Tibial artery (tissue), 4 donors: ENCODE measurements around the gene CELF1.

Source experiments
- DNase-seq, 2 donors: peaks; one replicate each; pipeline ENCODE4 v3.0.0-alpha.2; 2019
- H3K27ac ChIP-seq, 2 donors: fragments of 200-600 bp; sonication (generic) in 1 of 2; 1 replicate in 1 of 2; 2 replicates in 1 of 2; pipeline ENCODE4 v1.5.1; 2018 to 2019; ENCODE audit warnings: mild to moderate bottlenecking in 1 of 2
- H3K27me3 ChIP-seq, 2 donors: fragments of 200-600 bp; sonication (generic) in 1 of 2; one replicate each; pipeline versions ENCODE4 v1.5.1 to v1.6.0; 2016 to 2019
- H3K36me3 ChIP-seq, 3 donors: fragments of 200-600 bp; sonication (generic) in 2 of 3; one replicate each; pipeline ENCODE4 v1.5.1; 2016 to 2019; ENCODE audit warnings: mild to moderate bottlenecking in 2 of 3
- H3K4me1 ChIP-seq, 4 donors: fragments of 200-600 bp; sonication (generic) in 2 of 4; 1 replicate in 3 of 4; 2 replicates in 1 of 4; pipeline ENCODE4 v1.5.1; 2016 to 2019
- H3K4me3 ChIP-seq, 2 donors: fragments of 200-600 bp; sonication (generic) in 1 of 2; 1 replicate in 1 of 2; 2 replicates in 1 of 2; pipeline ENCODE4 v1.5.1; 2018 to 2019; ENCODE audit warnings: mild to moderate bottlenecking in 2 of 2
- H3K9me3 ChIP-seq, 3 donors: fragments of 200-600 bp; sonication (generic) in 1 of 3; one replicate each; pipeline ENCODE4 v1.5.1; 2016 to 2019
- CTCF ChIP-seq, 2 experiments: fragments of 200-600 bp in 1 of 2; fragments of 450-650 bp in 1 of 2; IDR thresholded peaks; one replicate each; pipeline ENCODE4 v1.5.1; 2017 to 2019; ENCODE audit warnings: antibody characterized with exemption in 2 of 2, mild to moderate bottlenecking in 1 of 2, moderate library complexity in 1 of 2
- intact Hi-C: fragments of 100-400 bp; cut with DNase I; formaldehyde crosslinking; loops from one replicate; pipeline ENCODE4 v1.15.0; 2023; ENCODE audit warnings: low total_unique reads

CELF1 gene

DNA sequence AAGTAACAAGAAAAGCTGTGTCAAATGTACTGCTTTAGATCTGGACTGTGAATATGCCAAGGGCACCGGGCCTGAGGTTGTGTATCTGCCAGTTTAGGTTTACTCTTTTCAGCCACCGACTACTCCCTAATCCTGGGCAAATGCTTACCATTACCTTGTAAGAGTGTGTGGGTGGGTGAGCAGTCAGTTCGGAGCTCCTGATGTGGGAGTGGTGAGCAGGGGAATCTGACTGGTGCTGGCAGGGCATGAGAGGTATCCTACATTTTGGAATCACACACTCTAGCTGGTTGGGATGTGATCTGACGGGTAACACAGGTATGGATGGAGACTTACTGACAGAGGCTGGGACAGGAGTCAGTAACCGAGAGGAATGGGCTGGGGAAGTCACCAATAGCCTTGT is 30.9 kb upstream of the CELF1 start:
- H3K36me3 ChIP-seq: peaks cover 33 to 53% (median 45%) of the 10 kb centered on the region in 3 donors
- H3K4me1 ChIP-seq: peaks cover 0 to 14% (median 9%) of the 10 kb centered on the region in 4 donors
- H3K27ac ChIP-seq: no peak overlapping the region
- H3K27me3 ChIP-seq: peaks cover 0 to under 1% of the 10 kb centered on the region in 2 donors
- intact Hi-C loops: no loop called here
- no peak for DNase-seq
- no peak for TF ChIP-seq CTCF (IDR thresholded peaks at IDR 0.05)
- no peaks in the 10 kb centered on the region for H3K9me3 ChIP-seq
- H3K4me3 ChIP-seq: no peak overlapping the region

DNA sequence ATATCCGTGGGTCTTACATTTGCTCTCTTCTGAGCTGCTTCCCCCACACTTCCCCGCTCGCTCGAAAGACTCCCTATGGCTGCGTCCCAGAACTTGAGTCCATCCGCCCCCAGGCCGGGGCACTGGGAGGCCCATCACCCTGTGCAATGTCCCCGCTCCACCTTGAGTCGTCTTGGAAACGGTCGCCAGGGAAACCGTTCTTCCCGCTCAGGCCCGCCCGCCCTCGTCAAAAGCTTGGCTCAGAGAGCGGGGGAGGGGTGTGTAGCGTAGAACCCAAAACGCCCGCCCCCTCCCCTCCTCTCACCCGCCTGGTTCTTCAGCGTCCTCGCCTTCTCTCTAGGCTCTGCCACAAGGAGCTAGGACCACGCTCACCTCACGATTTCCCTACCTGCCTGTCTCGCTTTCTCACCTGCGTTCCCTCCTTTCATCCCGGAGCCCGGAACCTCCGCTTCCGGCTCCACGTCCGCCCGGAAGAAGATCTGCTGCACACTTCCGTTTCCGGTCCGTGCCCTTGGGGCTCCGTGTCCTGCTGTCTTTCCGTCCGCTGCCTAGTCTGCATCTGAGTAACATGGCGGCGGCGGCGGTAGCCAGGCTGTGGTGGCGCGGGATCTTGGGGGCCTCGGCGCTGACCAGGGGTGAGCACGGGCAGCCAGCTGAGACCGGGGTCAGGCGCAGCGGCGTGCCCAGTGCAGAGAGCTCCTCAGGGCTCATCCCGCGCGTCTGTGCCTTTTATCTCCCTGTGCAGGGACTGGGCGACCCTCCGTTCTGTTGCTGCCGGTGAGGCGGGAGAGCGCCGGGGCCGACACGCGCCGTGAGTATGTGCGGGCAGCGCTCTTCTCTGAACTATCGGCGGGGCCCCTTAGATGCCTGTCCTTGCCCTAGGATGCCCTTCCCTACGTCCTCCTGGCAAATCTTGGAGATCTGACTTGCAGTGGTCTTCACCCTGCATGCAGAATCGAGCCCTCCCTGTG is 25.9 kb upstream of the CELF1 start, which contains the start of the genes KBTBD4 and NDUFS3:
Gene KBTBD4 (minus strand): TSS at position 447 of the 971 bp plus-strand sequence. CDS start 19 bp downstream, at position 428.
Gene NDUFS3 (plus strand): TSS at position 551 of the 971 bp plus-strand sequence. CDS start 18 bp downstream, at position 569.
- Histone ChIP-seq H3K9me3 (no peaks in the 10 kb centered on the region), H3K27ac (peak within 1 kb of the TSS; percentile 79 to 88), H3K36me3 (peaks cover 40 to 60% (median 52%) of the 10 kb centered on the region in 3 donors), H3K27me3 (no peaks in the 10 kb centered on the region), H3K4me1 (peaks cover 0 to 33% (median 21%) of the 10 kb centered on the region in 4 donors), H3K4me3 (peak within 1 kb of the TSS; percentile 83 to 100)
- intact Hi-C loops: loop anchor here (5.0 to 10.0 kb wide), 2 partner anchors 164 to 188 kb away; partner anchors contain the start of gene FNBP4
- peak; percentile 89 to 91 for DNase-seq
- no peak for TF ChIP-seq CTCF (IDR thresholded peaks at IDR 0.05)

DNA sequence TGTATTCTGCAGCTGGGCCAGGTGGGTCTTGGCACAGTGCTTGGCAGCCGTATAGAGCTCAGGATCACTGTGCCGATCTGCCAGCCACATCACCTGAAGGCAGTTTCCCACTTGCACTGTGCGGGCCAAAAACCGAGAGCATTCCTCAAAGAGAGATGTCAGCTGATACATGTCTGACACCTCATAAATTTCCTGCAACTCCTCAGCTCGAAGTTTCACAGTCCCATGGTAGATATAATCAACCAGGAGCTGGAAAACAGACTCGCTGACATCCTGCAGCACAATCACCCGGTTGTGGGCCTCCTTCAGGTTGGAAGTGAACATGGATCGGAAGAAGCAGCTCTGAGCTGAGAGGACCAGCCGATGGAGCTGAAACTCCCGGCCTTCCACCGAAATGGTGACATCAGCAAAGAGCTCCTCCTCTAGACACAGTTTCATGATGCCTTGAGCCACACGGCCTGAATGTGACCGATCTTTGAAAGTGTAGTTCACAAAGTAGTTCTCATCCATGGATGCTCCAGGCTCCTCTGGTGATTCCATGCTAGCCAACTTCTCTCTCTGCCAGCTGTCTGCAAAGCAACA is 24.6 kb upstream of the CELF1 start:
- peak overlapping the region; percentile 79 to 88 for H3K27ac ChIP-seq
- no peaks in the 10 kb centered on the region for H3K9me3 ChIP-seq
- peaks cover 0 to 33% (median 21%) of the 10 kb centered on the region in 4 donors for H3K4me1 ChIP-seq
- H3K27me3 ChIP-seq: no peaks in the 10 kb centered on the region
- no peak for DNase-seq
- TF ChIP-seq CTCF (IDR thresholded peaks at IDR 0.05): no peak
- peak overlapping the region; percentile 83 to 100 for H3K4me3 ChIP-seq
- H3K36me3 ChIP-seq: peaks cover 40 to 60% (median 51%) of the 10 kb centered on the region in 3 donors
- intact Hi-C loops: loop anchor here (5.0 to 10.0 kb wide), 2 partner anchors 163 to 190 kb away; partner anchors contain the start of gene FNBP4

DNA sequence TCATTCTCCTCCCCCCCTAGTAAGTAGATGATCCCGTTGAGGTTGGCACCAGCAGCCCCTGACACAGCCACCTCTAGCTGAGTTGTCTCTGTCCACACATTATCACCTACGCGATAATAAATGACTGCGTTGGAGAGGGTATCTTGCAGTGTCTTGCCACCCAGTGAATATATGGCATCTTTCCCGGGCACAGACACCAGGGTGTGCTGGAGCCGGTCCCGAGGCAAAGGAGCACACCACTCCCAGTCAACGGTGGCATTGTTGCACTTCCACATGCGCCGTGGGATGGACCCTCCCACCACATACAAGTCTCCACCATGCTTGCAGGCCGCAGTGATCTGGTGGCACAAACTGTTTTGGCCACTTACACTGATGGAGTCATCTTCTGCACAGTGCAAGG is 20.4 kb upstream of the CELF1 start:
- Histone ChIP-seq H3K36me3 (peaks cover 34 to 82% (median 38%) of the 10 kb centered on the region in 3 donors), H3K4me1 (peaks cover 0 to 19% (median 12%) of the 10 kb centered on the region in 4 donors), H3K9me3 (no peaks in the 10 kb centered on the region), H3K4me3 (no peak overlapping the region), H3K27ac (no peak overlapping the region), H3K27me3 (no peaks in the 10 kb centered on the region)
- TF ChIP-seq CTCF (IDR thresholded peaks at IDR 0.05): no peak
- peak in 1 of 2 donors; percentile 55 for DNase-seq
- intact Hi-C loops: loop anchor here (10.0 kb wide), 1 partner anchor 159 kb away; no protein-coding TSS in a partner anchor

DNA sequence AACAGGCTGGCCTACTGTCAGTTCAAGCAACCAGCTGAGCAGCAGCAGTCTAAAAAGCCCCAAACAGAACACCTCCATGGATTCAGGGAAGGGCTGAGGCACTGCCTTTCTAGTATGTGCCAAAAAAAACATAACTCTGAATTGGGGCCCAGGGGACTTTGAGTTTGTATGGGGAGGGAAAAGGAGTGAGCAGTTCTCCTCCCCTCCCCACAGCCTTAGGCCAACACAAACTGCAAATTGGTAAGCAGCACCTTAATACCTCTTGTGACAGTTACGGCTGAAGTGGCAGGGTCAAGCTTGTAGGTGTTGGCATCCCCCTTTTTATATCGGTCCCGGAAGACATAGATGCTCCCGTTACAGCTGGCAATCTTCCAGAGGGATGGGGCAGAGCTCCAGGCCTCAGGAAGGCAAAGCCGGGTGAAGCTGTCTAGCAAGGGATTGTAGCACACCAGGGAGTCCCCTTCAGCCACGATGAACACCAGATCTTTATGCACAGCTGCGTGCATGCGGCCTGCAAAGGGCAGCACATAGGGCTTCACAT is 19.9 kb upstream of the CELF1 start:
- intact Hi-C loops: loop anchor here (10.0 kb wide), 1 partner anchor 158 kb away; no protein-coding TSS in a partner anchor
- peak in 1 of 2 donors; percentile 34 for DNase-seq
- Histone ChIP-seq H3K27ac (no peak overlapping the region), H3K27me3 (no peaks in the 10 kb centered on the region), H3K9me3 (no peaks in the 10 kb centered on the region), H3K36me3 (peaks cover 34 to 82% (median 38%) of the 10 kb centered on the region in 3 donors), H3K4me1 (peaks cover 0 to 14% (median 7%) of the 10 kb centered on the region in 4 donors), H3K4me3 (no peak overlapping the region)
- no peak for TF ChIP-seq CTCF (IDR thresholded peaks at IDR 0.05)
